Coronary artery (tissue), 2 donors: Measurements from ENCODE around the gene LAMC3.

Experiments used
- DNase-seq: peaks from one replicate; pipeline ENCODE4 v3.0.0-alpha.2; 2017; ENCODE audit warnings: low spot score
- H3K27ac ChIP-seq, 2 donors: fragments of 200-600 bp; sonication (generic); one replicate each; pipeline ENCODE4 v1.5.1; 2016 to 2019
- H3K4me3 ChIP-seq: fragments of 200-600 bp; sonication (generic); 2 replicates; pipeline ENCODE4 v1.5.1; 2016; ENCODE audit warnings: mild to moderate bottlenecking, moderate library complexity
- CTCF ChIP-seq: fragments of 200-600 bp; sonication (generic); IDR thresholded peaks from one replicate; pipeline ENCODE4 v1.5.1; 2019; ENCODE audit warnings: antibody characterized with exemption

LAMC3 gene

GRCh38 chr9:130989391-130989790, 19.6 kb upstream of the LAMC3 start:
- TF ChIP-seq CTCF: no peak
- H3K27ac ChIP-seq: no peak overlapping the region
- DNase-seq: no peak
- no peak overlapping the region for H3K4me3 ChIP-seq

- H3K27ac ChIP-seq: no peak overlapping the region
- H3K4me3 ChIP-seq: no peak overlapping the region
- no peak for DNase-seq
- no peak for TF ChIP-seq CTCF
Measured at GRCh38 chr9:130989891-130990290, 19.1 kb upstream of the LAMC3 start.

- no peak for DNase-seq
- no peak overlapping the region for H3K4me3 ChIP-seq
- H3K27ac ChIP-seq: no peak overlapping the region
- TF ChIP-seq CTCF: no peak
Measured at GRCh38 chr9:130990306-130990977, 18.5 kb upstream of the LAMC3 start.

GRCh38 chr9:130990978-130991777, 17.8 kb upstream of the LAMC3 start:
- DNase-seq: no peak
- no peak for TF ChIP-seq CTCF
- Histone ChIP-seq H3K4me3 (no peak overlapping the region), H3K27ac (no peak overlapping the region)

- no peak for TF ChIP-seq CTCF
- Histone ChIP-seq H3K4me3 (no peak overlapping the region), H3K27ac (no peak overlapping the region)
- DNase-seq: no peak
Measured at GRCh38 chr9:130991778-130992681, 16.9 kb upstream of the LAMC3 start.

GRCh38 chr9:130992682-130993032, 16.3 kb upstream of the LAMC3 start:
- DNase-seq: no peak
- Histone ChIP-seq H3K4me3 (no peak overlapping the region), H3K27ac (no peak overlapping the region)
- no peak for TF ChIP-seq CTCF
